GM18508 (cell line): Measurements from ENCODE around the gene TFEB.

Experiments
- ATAC-seq: cut with Tn5 transposase; IDR thresholded peaks from one replicate; pipeline ENCODE4 v1.9.1; 2021; ENCODE audit warnings: moderate number of reproducible peaks; ENCODE audit not compliant: insufficient read depth, unreplicated experiment

The TFEB gene

GRCh38 chr6:41656002-41656691 lies 79.3 kb downstream of the TFEB start:
- no peak for ATAC-seq

GRCh38 chr6:41655646-41656001 lies 79.8 kb downstream of the TFEB start:
- no peak for ATAC-seq

GRCh38 chr6:41655176-41655575 lies 80.2 kb downstream of the TFEB start:
- ATAC-seq: no peak

GRCh38 chr6:41654698-41655151 lies 80.7 kb downstream of the TFEB start:
- no peak for ATAC-seq

GRCh38 chr6:41654151-41654697 lies 81.2 kb downstream of the TFEB start:
- no peak for ATAC-seq

- no peak for ATAC-seq
Measured at GRCh38 chr6:41653691-41654090, 81.7 kb downstream of the TFEB start.

GRCh38 chr6:41652866-41653652 lies 82.3 kb downstream of the TFEB start:
- ATAC-seq: no peak

- ATAC-seq: no peak
Measured at GRCh38 chr6:41651962-41652657, 83.3 kb downstream of the TFEB start.

GRCh38 chr6:41651246-41651961 lies 84.0 kb downstream of the TFEB start:
- ATAC-seq: no peak

GRCh38 chr6:41650120-41650519 lies 85.3 kb downstream of the TFEB start:
- no peak for ATAC-seq

- no peak for ATAC-seq
Measured at GRCh38 chr6:41649596-41649995, 85.8 kb downstream of the TFEB start.

- no peak for ATAC-seq
Measured at GRCh38 chr6:41648921-41649320, 86.5 kb downstream of the TFEB start.

- ATAC-seq: no peak
Measured at GRCh38 chr6:41648070-41648585, 87.3 kb downstream of the TFEB start.

- ATAC-seq: no peak
Measured at GRCh38 chr6:41647061-41647511, 88.3 kb downstream of the TFEB start.

- ATAC-seq: no peak
Measured at GRCh38 chr6:41646026-41646795, 89.2 kb downstream of the TFEB start.

GRCh38 chr6:41645007-41645618 lies 90.3 kb downstream of the TFEB start:
- ATAC-seq: no peak

- no peak for ATAC-seq
Measured at GRCh38 chr6:41644297-41644879, 91.0 kb downstream of the TFEB start.

- no peak for ATAC-seq
Measured at GRCh38 chr6:41643899-41644269, 91.5 kb downstream of the TFEB start.
